Measurements from ENCODE around the gene FLVCR2. TPM values are rescaled to one million over a fixed set of nuclear protein-coding genes. Genes with fewer than 3 reads are reported as not detected.

Gene FLVCR2
- total and polyA plus RNA-seq, 2 experiments from 2014 or later, result 1.4 to 3.1 TPM

GRCh38 chr14:75643985-75644384 is 65.6 kb downstream of the FLVCR2 start:
- Mint-ChIP-seq H3K4me1 (no peaks in the 10 kb centered on the region), H3K27ac (no peak overlapping the region), H3K27me3 (ENCODE audit: insufficient read depth, low read depth, poor library complexity) (peaks cover 2% of the 10 kb centered on the region), H3K9me3 (no peaks in the 10 kb centered on the region; the same call in 2 of the 3 replicates), H3K36me3 (ENCODE audit: low read depth) (peaks cover 4% of the 10 kb centered on the region; the same call in 2 of the 3 replicates), H3K4me3 (no peak overlapping the region)
- no peak for DNase-seq (ENCODE audit: low spot score)
- no peak for TF ChIP-seq CREB1 (CRISPR knock-in tag; IDR thresholded peaks at IDR 0.05; ENCODE audit: low read depth)
- TF ChIP-seq EZH2phosphoT487 (IDR thresholded peaks at IDR 0.05; ENCODE audit: unreplicated experiment), result no peak
- TF ChIP-seq ETS1 (IDR thresholded peaks at IDR 0.05), result no peak
- no peak for TF ChIP-seq NANOG (IDR thresholded peaks at IDR 0.05; ENCODE audit: borderline replicate concordance)
- no peak for TF ChIP-seq ZNF331 (CRISPR knock-in tag; IDR thresholded peaks at IDR 0.05; ENCODE audit: low read depth)
- TF ChIP-seq POLR2AphosphoS5 (IDR thresholded peaks at IDR 0.05; ENCODE audit: low read depth), result no peak
- TF ChIP-seq STAT1 (IDR thresholded peaks at IDR 0.05; ENCODE audit: unreplicated experiment), result no peak
- TF ChIP-seq CTCF (conservative IDR thresholded peaks at IDR 0.05; ENCODE audit: low read depth in 2 of 2), result no peak
- TF ChIP-seq REST (IDR thresholded peaks at IDR 0.05; ENCODE audit: unreplicated experiment), result no peak
- no peak for TF ChIP-seq ZNF114 (CRISPR knock-in tag; IDR thresholded peaks at IDR 0.05)
- TF ChIP-seq JUNB (IDR thresholded peaks at IDR 0.05; ENCODE audit: unreplicated experiment), result no peak
- no peak for TF ChIP-seq ZNF462 (CRISPR knock-in tag; IDR thresholded peaks at IDR 0.05)
- no peak for TF ChIP-seq EZH2 (IDR thresholded peaks at IDR 0.05; ENCODE audit: low read depth, unreplicated experiment)
- H2AFZ ChIP-seq, result no peak overlapping the region
- H3K9me2 ChIP-seq (ENCODE audit: insufficient read depth), result no peaks in the 10 kb centered on the region
- no peak overlapping the region for H3K27ac ChIP-seq (ENCODE audit: low read depth)
- ATAC-seq, result no peak
- H3K4me2 ChIP-seq, result no peak overlapping the region
- H4K20me1 ChIP-seq (replicated peaks; ENCODE audit: insufficient read depth), result no peaks in the 10 kb centered on the region
- no peaks in the 10 kb centered on the region for H3K36me3 ChIP-seq (ENCODE audit: insufficient read depth)
- H3K27me3 ChIP-seq (ENCODE audit: insufficient read depth), result no peaks in the 10 kb centered on the region
- no peaks in the 10 kb centered on the region for H3F3A ChIP-seq (replicated peaks; ENCODE audit: low read depth)
- no peaks in the 10 kb centered on the region for H3K4me1 ChIP-seq (ENCODE audit: insufficient read depth)
- no peak overlapping the region for H3K4me3 ChIP-seq
- no peaks in the 10 kb centered on the region for H3K79me2 ChIP-seq (replicated peaks; ENCODE audit: insufficient read depth)
